HepG2 (cell line): ENCODE data around the gene ZNF813. TPM values are rescaled to one million over a fixed set of nuclear protein-coding genes. Genes with fewer than 3 reads are reported as not detected.
"Not testable (repeated sequence)": the region's sequence is repeated elsewhere in the genome, so short reads cannot be mapped to it uniquely, and the experiment has no call there.

Experiments
- ATAC-seq: fragments of 200-7000 bp; cut with Tn5 transposase; 3 replicates; pipeline ENCODE4 v1.9.1; 2020; ENCODE audit warnings: mild to moderate bottlenecking, moderate library complexity
- BruUV-seq: library from RNA; stranded (reverse); fragments of 400-500 nt; replicated peaks from 2 replicates; lab custom pipeline; 2021; lab: Mats Ljungman, UMichigan
- CTCF ChIA-PET: fragments of 300-600 bp; formaldehyde crosslinking; extraction: SDS; loops from one replicate; lab custom pipeline; 2021; ENCODE audit warnings: low total read pairs, inconsistent platforms, low intra/inter-chr PET ratio; lab: Yijun Ruan, JAX
- POLR2A ChIA-PET: fragments of 350-600 bp; sonication (Branson Sonifier 250); formaldehyde crosslinking; loops from one replicate; lab custom pipeline; 2020; ENCODE audit warnings: antibody characterized with exemption, inconsistent platforms; lab: Yijun Ruan, JAX
- DNase-seq: peaks from one replicate; pipeline ENCODE4 v3.0.0-alpha.2; 2015; ENCODE audit warnings: low spot score
- FAIRE-seq: peaks from 3 replicates; lab custom pipeline; 2011; peaks lifted over from hg19 to GRCh38; lab: Jason Lieb, UNC
- H2AFZ ChIP-seq: one replicate; pipeline ENCODE4 v1.6.1; 2011; ENCODE audit warnings: low read length, inconsistent platforms
- H3K27ac ChIP-seq: fragments of 300-600 bp; 3 replicates; pipeline ENCODE4 v1.8.0; 2011; ENCODE audit warnings: mixed run types, mild to moderate bottlenecking, mixed read lengths, low read length, inconsistent platforms; ENCODE audit not compliant: insufficient read depth; ENCODE audit errors: extremely low read length
- H3K27me3 ChIP-seq, 2 experiments: fragments of 200-600 bp in 1 of 2; 2 replicates in 1 of 2; 3 replicates in 1 of 2; pipeline versions ENCODE4 v1.6.0 to v1.8.0; 2011; ENCODE audit warnings: low read length in 2 of 2, mild to moderate bottlenecking in 2 of 2, moderate library complexity in 2 of 2, inconsistent platforms in 1 of 2; ENCODE audit not compliant: insufficient read depth in 2 of 2, control insufficient read depth in 1 of 2
- H3K36me3 ChIP-seq, 2 experiments: fragments of 200-600 bp in 1 of 2; replicated peaks in 1 of 2; 2 replicates in 1 of 2; 3 replicates in 1 of 2; pipeline versions ENCODE4 v1.5.1 to v1.8.0; 2011; ENCODE audit warnings: low read length in 2 of 2, inconsistent platforms in 1 of 2; ENCODE audit not compliant: insufficient read depth in 2 of 2, control insufficient read depth in 1 of 2
- H3K4me1 ChIP-seq: 2 replicates; pipeline ENCODE4 v1.5.1; 2012; ENCODE audit warnings: low read length, inconsistent platforms; ENCODE audit not compliant: insufficient read depth
- H3K4me2 ChIP-seq: 2 replicates; pipeline ENCODE4 v1.6.0; 2011; ENCODE audit warnings: low read depth, low read length, inconsistent platforms
- H3K4me3 ChIP-seq, 3 experiments: fragments of 200-600 bp in 1 of 3; sonication (generic), shearing (Covaris generic) in 1 of 3; replicated peaks in 1 of 3; 2 replicates each; pipeline ENCODE4 v1.5.1; 2011 to 2016; ENCODE audit warnings: low read length in 3 of 3, inconsistent platforms in 2 of 3, low read depth in 2 of 3, mild to moderate bottlenecking in 2 of 3, control low read depth in 1 of 3, mixed read lengths in 1 of 3; ENCODE audit not compliant: insufficient read depth in 1 of 3
- H3K79me2 ChIP-seq: one replicate; pipeline ENCODE4 v1.6.1; 2011; ENCODE audit warnings: low read length, inconsistent platforms; ENCODE audit not compliant: insufficient read depth
- H3K9ac ChIP-seq: 2 replicates; pipeline ENCODE4 v1.6.0; 2011; ENCODE audit warnings: mild to moderate bottlenecking, low read depth, low read length, inconsistent platforms; ENCODE audit not compliant: insufficient read depth
- H3K9me3 ChIP-seq: 2 replicates; pipeline ENCODE4 v1.5.1; 2012; ENCODE audit warnings: mild to moderate bottlenecking, low read length
- H4K20me1 ChIP-seq: 2 replicates; pipeline ENCODE4 v1.6.0; 2011; ENCODE audit warnings: inconsistent platforms, mild to moderate bottlenecking, low read length, moderate library complexity; ENCODE audit not compliant: insufficient read depth
- CREM ChIP-seq, 2 experiments: sonication (generic) in 1 of 2; formaldehyde crosslinking in 1 of 2; IDR thresholded peaks; 2 replicates each; pipeline versions ENCODE4 v1.4.0 to v1.6.1; 2016 to 2020; ENCODE audit warnings: antibody characterized with exemption in 1 of 2, mild to moderate bottlenecking in 1 of 2, missing genetic modification reagents in 1 of 2
- EED ChIP-seq: sonication (generic); formaldehyde crosslinking; IDR thresholded peaks from 2 replicates; pipeline ENCODE4 v1.5.0; 2020; ENCODE audit warnings: mild to moderate bottlenecking, missing genetic modification reagents
- ERF ChIP-seq: IDR thresholded peaks from 2 replicates; pipeline ENCODE4 v1.6.1; 2018; ENCODE audit warnings: missing biosample characterization, missing genetic modification reagents
- FOSL2 ChIP-seq: sonication (generic); formaldehyde crosslinking; IDR thresholded peaks from 2 replicates; pipeline ENCODE4 v1.4.0; 2020; ENCODE audit warnings: missing genetic modification reagents
- FOXK1 ChIP-seq: sonication (generic); formaldehyde crosslinking; IDR thresholded peaks from 2 replicates; pipeline ENCODE4 v1.4.0; 2020; ENCODE audit warnings: low read depth, missing genetic modification reagents, borderline replicate concordance
- FOXO1 ChIP-seq: sonication (generic); formaldehyde crosslinking; IDR thresholded peaks from 2 replicates; pipeline ENCODE4 v1.4.0; 2020; ENCODE audit warnings: missing genetic modification reagents
- HCFC1 ChIP-seq: fragments of 150-350 bp; IDR thresholded peaks from 2 replicates; pipeline ENCODE4 v1.6.1; 2014; ENCODE audit warnings: low read depth, low read length
- HHEX ChIP-seq: IDR thresholded peaks from 2 replicates; pipeline ENCODE4 v1.6.1; 2016; ENCODE audit warnings: control low read depth
- PCBP2 ChIP-seq: fragments of 200-400 bp; formaldehyde crosslinking; optimal IDR thresholded peaks from 2 replicates; pipeline ENCODE3; 2018; ENCODE audit warnings: low read length, low read depth; ENCODE audit not compliant: poor library complexity, severe bottlenecking
- PRMT3 ChIP-seq: sonication (generic); formaldehyde crosslinking; IDR thresholded peaks from 2 replicates; pipeline ENCODE4 v1.8.1; 2022; ENCODE audit warnings: low read depth, mild to moderate bottlenecking, moderate library complexity, missing genetic modification reagents, borderline replicate concordance
- SETDB1 ChIP-seq: sonication (generic); formaldehyde crosslinking; IDR thresholded peaks from 2 replicates; pipeline ENCODE4 v1.5.1; 2020; ENCODE audit warnings: missing genetic modification reagents, mild to moderate bottlenecking, borderline replicate concordance
- ZFP41 ChIP-seq: sonication (generic); formaldehyde crosslinking; IDR thresholded peaks from 2 replicates; pipeline ENCODE4 v1.4.0; 2020; ENCODE audit warnings: mild to moderate bottlenecking, missing genetic modification reagents, borderline replicate concordance
- ZNF335 ChIP-seq: sonication (generic); formaldehyde crosslinking; IDR thresholded peaks from 2 replicates; pipeline ENCODE4 v1.4.0; 2020; ENCODE audit warnings: missing genetic modification reagents
- ZNF337 ChIP-seq: sonication (generic); formaldehyde crosslinking; IDR thresholded peaks from 2 replicates; pipeline ENCODE4 v1.5.1; 2020; ENCODE audit warnings: missing genetic modification reagents, low read depth, mild to moderate bottlenecking, borderline replicate concordance
- ZNF546 ChIP-seq: sonication (generic); formaldehyde crosslinking; conservative IDR thresholded peaks from 2 replicates; pipeline ENCODE4 v1.8.1; 2023; ENCODE audit warnings: mild to moderate bottlenecking, missing genetic modification reagents
- ZNF775 ChIP-seq: sonication (generic); formaldehyde crosslinking; IDR thresholded peaks from 2 replicates; pipeline ENCODE4 v1.4.0; 2020; ENCODE audit warnings: missing genetic modification reagents, mild to moderate bottlenecking, moderate library complexity, borderline replicate concordance
- ZSCAN21 ChIP-seq: sonication (generic); formaldehyde crosslinking; IDR thresholded peaks from 2 replicates; pipeline ENCODE4 v1.8.0; 2022; ENCODE audit warnings: mild to moderate bottlenecking, missing genetic modification reagents, moderate library complexity, borderline replicate concordance
- WGBS: methylation state at CpG from one replicate; pipeline ENCODE4 v1.1.6; 2017; ENCODE audit warnings: low lambda C conversion rate; 5-methylcytosine and 5-hydroxymethylcytosine counted together
- in situ Hi-C: cut with HindIII; loops from 2 replicates; pipeline ENCODE4 v1.10.0; 2017; ENCODE audit warnings: low pct_unique_long_range_greater_than_20kb; ENCODE audit not compliant: extremely low pct_ligation_motif_present
- intact Hi-C: fragments of 100-400 bp; cut with micrococcal nuclease; formaldehyde crosslinking; loops from one replicate; pipeline ENCODE4 v1.10.0; 2022; ENCODE audit not compliant: unreplicated experiment
- polyA plus RNA-seq, 8 experiments: library from polyadenylated mRNA; depleted of rRNA in 3 of 8; stranded (reverse) in 7 of 8; unstranded in 1 of 8; fragments of >200 nt; fragmentation: Illumina TruSeq in 4 of 8; extraction: Trizol in 4 of 8; gene quantifications; 2 replicates each; pipeline versions ENCODE4 v1.2.1 to v1.2.3, GENCODE V29; 2011 to 2016; ENCODE audit warnings: low read depth in 4 of 8, missing spikeins in 1 of 8, mixed read lengths in 1 of 8; ENCODE audit not compliant: insufficient read depth in 1 of 8
- total RNA-seq, 5 experiments: library from RNA; depleted of rRNA; stranded (reverse); fragments of >200 nt; fragmentation: Illumina TruSeq; extraction: Trizol; gene quantifications; 2 replicates each; pipeline ENCODE4 v1.2.3, GENCODE V29; 2016; ENCODE audit warnings: low read depth in 1 of 5
- TF ChIP-seq, protein P1 (sequence below): sonication (generic); formaldehyde crosslinking; IDR thresholded peaks from 2 replicates; pipeline ENCODE4; 2020; ENCODE audit warnings: missing genetic modification reagents, mild to moderate bottlenecking, borderline replicate concordance
- TF ChIP-seq, protein P2 (sequence below): sonication (generic); formaldehyde crosslinking; IDR thresholded peaks from 2 replicates; pipeline ENCODE4 v1.4.0; 2020; ENCODE audit warnings: missing genetic modification reagents

Gene ZNF813
- total and polyA plus RNA-seq, 2 of the 13 experiments (the other 11 are each of a cell fraction or from before 2014, with no cell fraction given): 2.1 to 8.9 TPM

- BruUV-seq: no TSS peak
- Histone ChIP-seq H3K4me2 (no peak overlapping the region), H3K27ac (no peak overlapping the region), H3K9ac (no peak overlapping the region), H3K27me3 (no peaks in the 10 kb centered on the region), H3K9me3 (no peaks in the 10 kb centered on the region), H3K4me3 (no peak overlapping the region), H2AFZ (no peak overlapping the region), H3K36me3 (no peaks in the 10 kb centered on the region), H3K4me1 (peaks cover 28% of the 10 kb centered on the region), H4K20me1 (no peaks in the 10 kb centered on the region), H3K79me2 (no peaks in the 10 kb centered on the region)
- POLR2A ChIA-PET: no interaction called here
- TF ChIP-seq EED (CRISPR knock-in tag): no peak
- no peak for TF ChIP-seq ZNF337 (CRISPR knock-in tag)
- TF ChIP-seq FOXK1: no peak
- TF ChIP-seq ERF (CRISPR knock-in tag): no peak
- no peak for TF ChIP-seq CREM (IDR thresholded peaks at IDR 0.05)
- TF ChIP-seq CREM (CRISPR knock-in tag; IDR thresholded peaks at IDR 0.05): no peak
- no peak for TF ChIP-seq ZNF546 (CRISPR knock-in tag)
- no peak for TF ChIP-seq FOSL2
- TF ChIP-seq ZNF335: no peak
- no peak for TF ChIP-seq PCBP2
- no peak for TF ChIP-seq FOXO1
- TF ChIP-seq ZSCAN21 (CRISPR knock-in tag): no peak
- no peak for TF ChIP-seq HCFC1
- TF ChIP-seq HHEX (CRISPR knock-in tag): no peak
- TF ChIP-seq, protein P1, sequence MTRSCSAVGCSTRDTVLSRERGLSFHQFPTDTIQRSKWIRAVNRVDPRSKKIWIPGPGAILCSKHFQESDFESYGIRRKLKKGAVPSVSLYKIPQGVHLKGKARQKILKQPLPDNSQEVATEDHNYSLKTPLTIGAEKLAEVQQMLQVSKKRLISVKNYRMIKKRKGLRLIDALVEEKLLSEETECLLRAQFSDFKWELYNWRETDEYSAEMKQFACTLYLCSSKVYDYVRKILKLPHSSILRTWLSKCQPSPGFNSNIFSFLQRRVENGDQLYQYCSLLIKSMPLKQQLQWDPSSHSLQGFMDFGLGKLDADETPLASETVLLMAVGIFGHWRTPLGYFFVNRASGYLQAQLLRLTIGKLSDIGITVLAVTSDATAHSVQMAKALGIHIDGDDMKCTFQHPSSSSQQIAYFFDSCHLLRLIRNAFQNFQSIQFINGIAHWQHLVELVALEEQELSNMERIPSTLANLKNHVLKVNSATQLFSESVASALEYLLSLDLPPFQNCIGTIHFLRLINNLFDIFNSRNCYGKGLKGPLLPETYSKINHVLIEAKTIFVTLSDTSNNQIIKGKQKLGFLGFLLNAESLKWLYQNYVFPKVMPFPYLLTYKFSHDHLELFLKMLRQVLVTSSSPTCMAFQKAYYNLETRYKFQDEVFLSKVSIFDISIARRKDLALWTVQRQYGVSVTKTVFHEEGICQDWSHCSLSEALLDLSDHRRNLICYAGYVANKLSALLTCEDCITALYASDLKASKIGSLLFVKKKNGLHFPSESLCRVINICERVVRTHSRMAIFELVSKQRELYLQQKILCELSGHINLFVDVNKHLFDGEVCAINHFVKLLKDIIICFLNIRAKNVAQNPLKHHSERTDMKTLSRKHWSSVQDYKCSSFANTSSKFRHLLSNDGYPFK (CRISPR knock-in tag): no peak
- no peak for TF ChIP-seq ZNF775
- TF ChIP-seq, protein P2, sequence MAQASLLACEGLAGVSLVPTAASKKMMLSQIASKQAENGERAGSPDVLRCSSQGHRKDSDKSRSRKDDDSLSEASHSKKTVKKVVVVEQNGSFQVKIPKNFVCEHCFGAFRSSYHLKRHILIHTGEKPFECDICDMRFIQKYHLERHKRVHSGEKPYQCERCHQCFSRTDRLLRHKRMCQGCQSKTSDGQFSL: no peak
- TF ChIP-seq PRMT3 (CRISPR knock-in tag): no peak
- TF ChIP-seq SETDB1 (CRISPR knock-in tag): no peak
- no peak for TF ChIP-seq ZFP41 (CRISPR knock-in tag)
- ATAC-seq (no peak), DNase-seq (no peak), FAIRE-seq (no peak)
- intact Hi-C loops: loop anchor here (10.0 kb wide), 1 partner anchor 322 kb away; no protein-coding TSS in a partner anchor
- CTCF ChIA-PET: no interaction called here
- in situ Hi-C loops: no loop called here
- WGBS: 94% methylated on average over 5 of the region's 5 CpGs
Measured at GRCh38 chr19:53422551-53422950, 45.0 kb upstream of the ZNF813 start.

- DNase-seq, BruUV-seq, H3K36me3 ChIP-seq, H3K4me3 ChIP-seq, in situ Hi-C loops, FAIRE-seq, H4K20me1 ChIP-seq, H3K79me2 ChIP-seq, H3K9ac ChIP-seq, H3K27ac ChIP-seq, H2AFZ ChIP-seq, H3K9me3 ChIP-seq, H3K27me3 ChIP-seq, POLR2A ChIA-PET: not testable (repeated sequence)
- CTCF ChIA-PET: interaction anchor here (2.5 kb wide), 1 partner anchor 89 kb away, joined by 11 read pairs; no protein-coding TSS in a partner anchor
- peak overlapping the region; percentile 45 for H3K4me2 ChIP-seq
- intact Hi-C loops: loop anchor here (10.0 kb wide), 1 partner anchor 322 kb away; no protein-coding TSS in a partner anchor
- peak; percentile 77 for ATAC-seq
- WGBS: 53% methylated on average over 4 of the region's 13 CpGs
- peaks cover 28% of the 10 kb centered on the region for H3K4me1 ChIP-seq
Measured at GRCh38 chr19:53423074-53423473, 44.5 kb upstream of the ZNF813 start.
